ENCODE measurements around the gene SEC14L6.

Gene SEC14L6

GRCh38 chr22:30521368-30522156, 25.0 kb downstream of the SEC14L6 start:
- no peak for TF ChIP-seq EZH2phosphoT487 (conservative IDR thresholded peaks at IDR 0.05; ENCODE audit: low read length)
- TF ChIP-seq CTCF (IDR thresholded peaks at IDR 0.05; ENCODE audit: insufficient read depth, low read length, poor library complexity, severe bottlenecking), result no peak
- Histone ChIP-seq H3K4me3 (ENCODE audit: insufficient read depth, low read length, poor library complexity, severe bottlenecking) (no peak overlapping the region), H3K9ac (ENCODE audit: low read length) (no peak overlapping the region), H3K9me3 (ENCODE audit: insufficient read depth, low read length) (no peaks in the 10 kb centered on the region), H3K36me3 (ENCODE audit: low read length) (no peaks in the 10 kb centered on the region), H3K27ac (ENCODE audit: low read depth, low read length) (no peak overlapping the region), H3K79me2 (ENCODE audit: insufficient read depth, low read length) (no peaks in the 10 kb centered on the region), H3F3A (ENCODE audit: insufficient read depth) (no peaks in the 10 kb centered on the region), H4K20me1 (ENCODE audit: low read depth, low read length) (no peaks in the 10 kb centered on the region), H2AFZ (ENCODE audit: low read depth, low read length, severe bottlenecking) (no peak overlapping the region), H3K4me2 (ENCODE audit: low read depth, low read length, poor library complexity, severe bottlenecking) (no peak overlapping the region), H3K27me3 (ENCODE audit: low read length) (no peaks in the 10 kb centered on the region), H3K9me2 (replicated peaks; ENCODE audit: insufficient read depth, low read length) (no peaks in the 10 kb centered on the region)

- Histone ChIP-seq H3K4me2 (ENCODE audit: low read depth, low read length, poor library complexity, severe bottlenecking) (no peak overlapping the region), H3K27me3 (ENCODE audit: low read length) (no peaks in the 10 kb centered on the region), H3F3A (ENCODE audit: insufficient read depth) (no peaks in the 10 kb centered on the region), H4K20me1 (ENCODE audit: low read depth, low read length) (no peaks in the 10 kb centered on the region), H3K4me3 (ENCODE audit: insufficient read depth, low read length, poor library complexity, severe bottlenecking) (no peak overlapping the region), H3K9me2 (replicated peaks; ENCODE audit: insufficient read depth, low read length) (no peaks in the 10 kb centered on the region), H3K79me2 (ENCODE audit: insufficient read depth, low read length) (no peaks in the 10 kb centered on the region), H3K9ac (ENCODE audit: low read length) (no peak overlapping the region), H2AFZ (ENCODE audit: low read depth, low read length, severe bottlenecking) (no peak overlapping the region), H3K9me3 (ENCODE audit: insufficient read depth, low read length) (no peaks in the 10 kb centered on the region), H3K36me3 (ENCODE audit: low read length) (no peaks in the 10 kb centered on the region), H3K27ac (ENCODE audit: low read depth, low read length) (no peak overlapping the region)
- TF ChIP-seq CTCF (IDR thresholded peaks at IDR 0.05; ENCODE audit: insufficient read depth, low read length, poor library complexity, severe bottlenecking), result no peak
- TF ChIP-seq EZH2phosphoT487 (conservative IDR thresholded peaks at IDR 0.05; ENCODE audit: low read length), result no peak
Measured at GRCh38 chr22:30519842-30520425, 26.6 kb downstream of the SEC14L6 start.

- Histone ChIP-seq H3K27me3 (ENCODE audit: low read length) (no peaks in the 10 kb centered on the region), H4K20me1 (ENCODE audit: low read depth, low read length) (no peaks in the 10 kb centered on the region), H3K79me2 (ENCODE audit: insufficient read depth, low read length) (no peaks in the 10 kb centered on the region), H3K9me3 (ENCODE audit: insufficient read depth, low read length) (no peaks in the 10 kb centered on the region), H2AFZ (ENCODE audit: low read depth, low read length, severe bottlenecking) (no peak overlapping the region), H3K36me3 (ENCODE audit: low read length) (no peaks in the 10 kb centered on the region), H3K9me2 (replicated peaks; ENCODE audit: insufficient read depth, low read length) (no peaks in the 10 kb centered on the region), H3F3A (ENCODE audit: insufficient read depth) (no peaks in the 10 kb centered on the region), H3K4me2 (ENCODE audit: low read depth, low read length, poor library complexity, severe bottlenecking) (no peak overlapping the region), H3K9ac (ENCODE audit: low read length) (no peak overlapping the region), H3K27ac (ENCODE audit: low read depth, low read length) (no peak overlapping the region), H3K4me3 (ENCODE audit: insufficient read depth, low read length, poor library complexity, severe bottlenecking) (no peak overlapping the region)
- TF ChIP-seq CTCF (IDR thresholded peaks at IDR 0.05; ENCODE audit: insufficient read depth, low read length, poor library complexity, severe bottlenecking) (no peak), EZH2phosphoT487 (conservative IDR thresholded peaks at IDR 0.05; ENCODE audit: low read length) (no peak)
Measured at GRCh38 chr22:30516731-30517130, 29.8 kb downstream of the SEC14L6 start.
